HG03064 (cell line): ENCODE data around the gene FHDC1.

Experiments
- ATAC-seq: cut with Tn5 transposase; IDR thresholded peaks from one replicate; pipeline ENCODE4 v1.9.1; 2021; ENCODE audit warnings: low read depth; ENCODE audit not compliant: unreplicated experiment

The FHDC1 gene

GRCh38 chr4:152956650-152957436 is 20.7 kb downstream of the FHDC1 start:
- ATAC-seq, result no peak

DNA sequence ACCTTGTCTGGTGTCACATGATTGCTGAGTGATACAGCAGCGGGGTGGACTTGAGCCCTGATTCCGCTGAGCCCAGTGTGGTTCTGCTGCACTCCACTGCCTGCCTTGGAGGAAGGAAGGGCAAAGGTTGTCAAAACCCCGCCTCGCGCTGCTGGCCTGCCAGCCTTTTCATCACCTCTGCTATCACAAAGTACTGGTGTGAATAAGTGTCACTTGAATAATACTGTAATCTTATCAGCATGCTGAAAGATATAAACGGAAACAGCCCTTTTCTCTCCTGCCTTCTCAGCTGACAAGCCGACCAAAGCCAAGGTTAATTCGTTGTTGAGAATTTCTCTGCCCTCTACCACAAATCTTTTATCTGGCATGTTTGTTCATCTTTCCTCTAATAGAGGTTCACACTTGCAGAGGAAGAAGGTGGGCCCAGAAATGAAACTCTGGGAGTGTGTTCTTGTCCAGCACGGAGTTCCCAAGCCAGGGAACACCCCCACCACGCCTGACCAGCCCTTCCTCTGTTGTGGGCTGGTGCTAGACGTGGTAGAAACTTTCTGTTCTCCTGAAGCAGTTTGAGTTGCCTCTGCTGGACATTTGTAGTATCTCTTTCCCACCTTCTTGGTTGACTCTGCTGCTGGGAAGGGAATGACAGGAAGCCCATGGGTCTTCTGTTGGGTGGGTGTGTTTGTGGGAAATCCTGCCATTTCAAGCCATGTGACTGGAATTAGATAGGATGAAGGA is 21.5 kb downstream of the FHDC1 start:
- ATAC-seq, result no peak

DNA sequence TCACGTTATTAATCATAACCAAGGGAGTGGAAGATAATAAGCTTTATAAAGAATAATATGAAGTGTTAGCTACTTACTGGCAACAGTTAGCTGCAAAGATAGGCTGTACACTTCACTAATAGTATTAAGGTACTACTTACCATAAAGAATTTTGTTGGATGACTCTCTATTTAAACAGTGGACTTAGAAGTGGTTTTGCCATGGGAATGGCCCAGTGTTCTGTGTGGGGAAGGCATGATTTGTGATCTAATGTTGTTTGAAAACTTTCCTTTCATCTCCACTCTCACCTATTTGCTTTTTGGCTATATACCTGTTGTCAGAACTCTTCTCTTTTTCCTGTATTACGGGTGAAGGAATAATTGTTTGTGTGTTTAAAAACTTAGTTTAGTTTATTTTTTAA is 23.0 kb downstream of the FHDC1 start:
- no peak for ATAC-seq

- no peak for ATAC-seq
Observed at GRCh38 chr4:152960082-152960481, 24.0 kb downstream of the FHDC1 start.

- ATAC-seq, result no peak
Observed at GRCh38 chr4:152961014-152961772, 25.1 kb downstream of the FHDC1 start.

DNA sequence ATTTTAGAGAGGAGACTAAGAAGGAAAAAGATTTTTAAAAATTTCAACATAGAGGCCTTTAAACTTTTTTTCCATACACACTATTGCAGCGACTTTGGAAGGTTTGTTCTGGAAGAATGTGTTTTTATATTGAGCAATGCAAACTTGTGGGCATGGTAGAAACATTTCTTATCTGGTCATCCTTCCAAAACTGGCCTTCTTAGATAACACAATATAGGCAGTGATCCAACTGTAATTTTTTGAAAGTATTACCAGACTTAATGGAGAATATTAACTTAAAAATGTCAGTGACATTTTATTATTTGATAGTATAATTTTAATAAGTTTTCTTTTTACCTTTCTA is 25.6 kb downstream of the FHDC1 start:
- ATAC-seq, result no peak

- no peak for ATAC-seq
Observed at GRCh38 chr4:152962150-152962549, 26.0 kb downstream of the FHDC1 start.

DNA sequence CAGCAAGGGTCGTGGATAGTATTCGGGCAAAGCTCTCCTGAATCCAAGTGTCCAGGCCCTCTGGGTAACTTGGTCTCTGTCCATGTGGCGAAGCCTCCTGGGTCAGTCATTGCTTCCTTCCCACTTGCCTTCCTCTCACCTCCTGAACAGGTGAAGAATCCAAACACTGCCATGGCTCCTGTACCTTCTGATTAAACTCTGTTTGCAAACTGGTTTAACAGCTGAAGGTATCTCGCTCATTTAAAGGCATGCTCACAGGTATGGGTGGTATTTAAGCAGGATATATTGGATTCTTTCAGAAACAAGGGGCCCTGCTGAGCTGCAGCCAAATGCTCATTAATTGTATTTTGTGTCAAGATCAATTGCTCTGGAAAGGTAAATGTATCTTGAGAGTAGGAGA is 28.2 kb downstream of the FHDC1 start:
- ATAC-seq, result no peak

- ATAC-seq, result no peak
Observed at GRCh38 chr4:152965611-152966010, 29.5 kb downstream of the FHDC1 start.

GRCh38 chr4:152967907-152968306 is 31.8 kb downstream of the FHDC1 start:
- no peak for ATAC-seq

GRCh38 chr4:152968806-152969394 is 32.8 kb downstream of the FHDC1 start:
- ATAC-seq, result no peak

DNA sequence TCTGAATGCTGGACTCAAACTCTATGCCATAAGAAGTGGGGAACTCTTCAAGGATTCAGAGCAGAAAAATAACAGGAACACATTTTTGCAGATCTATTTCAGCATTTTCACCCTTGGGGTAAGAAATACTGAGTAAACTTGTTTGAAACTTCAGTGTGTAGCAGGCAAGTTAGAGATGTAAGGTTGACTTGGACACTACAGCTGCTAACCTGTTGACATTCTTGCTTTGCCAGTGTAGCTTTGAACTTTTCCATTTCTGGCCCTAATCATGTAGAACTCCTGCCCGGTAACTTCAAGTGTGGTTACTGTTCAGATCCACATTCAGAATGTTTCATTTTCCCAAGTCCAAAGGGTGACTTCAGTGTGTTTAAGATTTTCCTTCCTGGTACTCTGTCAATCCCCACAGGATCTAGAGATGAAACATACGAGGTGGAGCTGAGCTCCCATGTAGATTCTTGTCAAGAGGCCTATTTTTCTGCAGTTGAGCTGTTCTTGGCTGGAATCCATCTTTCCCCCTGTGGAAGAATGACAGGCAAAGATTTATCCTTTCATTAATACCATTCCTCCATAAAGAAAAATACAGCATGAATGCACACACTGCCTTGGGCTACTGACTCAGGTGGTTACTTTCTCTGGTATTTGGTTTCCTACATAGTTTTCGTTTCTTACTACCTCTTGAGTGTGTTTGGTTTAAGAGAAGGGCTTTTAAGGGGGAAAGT is 34.1 kb downstream of the FHDC1 start:
- ATAC-seq, result no peak

DNA sequence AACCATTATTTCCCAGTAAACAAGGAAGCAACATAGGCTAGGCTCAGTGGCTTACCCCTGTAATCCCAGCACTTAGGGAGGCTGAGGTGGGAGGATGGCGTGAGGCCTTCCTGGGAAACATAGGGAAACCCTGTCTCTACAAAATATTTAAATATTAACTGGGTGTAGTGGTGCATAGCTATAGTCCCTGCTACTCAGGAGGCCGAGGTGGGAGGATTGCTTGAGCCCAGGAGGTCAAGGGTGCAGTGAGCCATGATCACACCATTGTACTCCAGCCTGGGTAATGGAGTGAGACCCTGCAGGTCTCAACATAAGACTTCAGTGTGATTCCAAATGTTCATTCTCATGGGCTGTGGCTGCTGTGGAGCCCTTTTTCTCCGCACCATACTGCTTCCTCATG is 34.9 kb downstream of the FHDC1 start:
- no peak for ATAC-seq

DNA sequence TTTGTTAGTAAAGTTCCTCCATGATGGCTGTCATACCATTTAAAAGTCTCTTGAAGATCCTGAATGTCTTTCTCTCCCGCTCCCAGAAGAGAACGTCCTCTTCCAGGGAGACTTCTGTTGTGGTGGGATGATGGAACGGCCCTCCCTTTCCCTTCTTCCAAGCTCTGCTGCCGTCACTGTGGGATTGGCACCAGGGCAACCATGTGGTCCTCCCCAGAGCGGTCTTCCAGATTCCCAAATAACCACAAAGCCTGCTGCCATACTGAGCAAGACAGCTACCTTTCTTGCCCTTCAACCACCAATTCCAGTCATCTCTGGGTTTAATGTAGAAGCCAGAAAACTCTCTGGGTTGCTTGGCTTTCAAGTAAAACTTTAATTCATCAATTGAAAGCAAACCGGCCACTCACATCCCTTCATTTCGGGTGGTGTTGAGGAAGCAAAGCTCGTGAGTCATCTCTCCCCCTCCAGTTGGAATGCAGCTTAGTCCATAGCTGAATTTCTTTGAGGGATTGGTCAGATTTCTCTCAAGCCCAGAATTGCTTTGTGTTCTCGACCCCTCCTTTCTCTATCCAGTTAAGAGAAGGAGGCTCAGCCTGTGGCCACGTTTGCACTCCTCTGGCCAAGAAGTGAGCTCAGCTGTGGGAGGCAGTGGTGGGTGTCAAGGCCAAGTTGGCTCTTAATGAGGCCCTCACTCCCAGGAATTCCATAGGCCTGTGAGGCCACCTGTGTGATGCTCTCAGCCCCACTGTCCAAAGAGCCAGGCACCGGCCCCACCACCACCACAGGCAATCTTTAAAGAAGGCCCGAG is 36.9 kb downstream of the FHDC1 start:
- no peak for ATAC-seq

- no peak for ATAC-seq
Observed at GRCh38 chr4:152973629-152974467, 37.7 kb downstream of the FHDC1 start.

DNA sequence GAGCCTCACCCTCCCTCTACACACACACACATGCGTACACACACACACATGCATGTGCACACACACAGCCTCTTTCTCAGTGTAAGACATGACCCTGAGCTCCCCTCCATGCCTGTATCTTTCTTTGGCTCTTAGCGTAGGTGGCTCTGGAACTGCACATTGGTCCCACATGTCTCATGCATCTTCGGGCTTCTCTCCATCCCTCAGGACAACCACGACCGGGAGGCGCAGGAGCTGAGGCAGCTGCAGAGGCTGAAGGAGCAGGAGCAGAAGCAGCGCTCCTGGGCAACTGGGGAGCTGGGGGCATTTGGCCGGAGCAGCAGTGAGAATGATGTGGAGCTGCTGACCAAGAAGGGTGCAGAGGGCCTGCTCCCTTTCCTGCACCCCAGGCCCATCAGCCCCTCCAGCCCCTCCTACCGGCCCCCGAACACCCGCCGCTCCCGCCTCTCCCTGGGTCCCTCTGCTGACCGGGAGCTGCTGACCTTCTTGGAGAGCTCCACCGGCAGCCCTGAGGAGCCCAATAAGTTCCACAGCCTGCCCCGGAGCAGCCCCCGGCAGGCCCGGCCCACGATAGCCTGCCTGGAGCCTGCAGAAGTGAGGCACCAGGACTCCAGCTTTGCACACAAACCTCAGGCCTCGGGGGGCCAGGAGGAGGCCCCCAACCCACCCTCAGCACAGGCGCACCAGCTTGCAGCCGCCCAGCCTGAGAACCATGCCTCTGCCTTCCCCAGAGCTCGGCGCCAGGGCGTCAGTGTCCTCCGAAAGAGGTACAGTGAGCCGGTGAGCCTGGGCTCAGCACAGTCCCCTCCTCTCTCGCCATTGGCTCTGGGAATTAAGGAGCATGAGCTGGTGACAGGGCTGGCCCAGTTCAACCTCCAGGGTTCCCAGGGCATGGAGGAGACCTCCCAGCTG is 38.6 kb downstream of the FHDC1 start:
- ATAC-seq, result no peak

GRCh38 chr4:152975380-152976211 is 39.5 kb downstream of the FHDC1 start:
- no peak for ATAC-seq
